GM18909 (cell line): Measurements from ENCODE around the gene ESYT3.

Experiments
- ATAC-seq: cut with Tn5 transposase; IDR thresholded peaks from one replicate; pipeline ENCODE4 v1.9.1; 2021; ENCODE audit warnings: mild to moderate bottlenecking; ENCODE audit not compliant: unreplicated experiment, poor library complexity

The ESYT3 gene

GRCh38 chr3:138458774-138459499, 24.5 kb downstream of the ESYT3 start:
- no peak for ATAC-seq

GRCh38 chr3:138459619-138460535, 25.5 kb downstream of the ESYT3 start:
- ATAC-seq = no peak

- ATAC-seq = no peak
Observed at GRCh38 chr3:138460536-138461205, 26.3 kb downstream of the ESYT3 start.

- no peak for ATAC-seq
Observed at GRCh38 chr3:138461246-138461645, 26.8 kb downstream of the ESYT3 start.

- no peak for ATAC-seq
Observed at GRCh38 chr3:138461896-138462295, 27.5 kb downstream of the ESYT3 start.

- ATAC-seq = no peak
Observed at GRCh38 chr3:138463724-138464490, 29.5 kb downstream of the ESYT3 start.

GRCh38 chr3:138464491-138464860, 30.1 kb downstream of the ESYT3 start:
- ATAC-seq = no peak

GRCh38 chr3:138465451-138465850, 31.0 kb downstream of the ESYT3 start:
- ATAC-seq = no peak

GRCh38 chr3:138465925-138466324, 31.5 kb downstream of the ESYT3 start:
- ATAC-seq = no peak

GRCh38 chr3:138467931-138468330, 33.5 kb downstream of the ESYT3 start:
- no peak for ATAC-seq

- ATAC-seq = no peak
Observed at GRCh38 chr3:138468451-138468850, 34.0 kb downstream of the ESYT3 start.

- no peak for ATAC-seq
Observed at GRCh38 chr3:138468886-138469285, 34.5 kb downstream of the ESYT3 start.

- no peak for ATAC-seq
Observed at GRCh38 chr3:138469874-138470273, 35.5 kb downstream of the ESYT3 start.

GRCh38 chr3:138470687-138471086, 36.3 kb downstream of the ESYT3 start:
- ATAC-seq = no peak

- no peak for ATAC-seq
Observed at GRCh38 chr3:138471481-138471880, 37.1 kb downstream of the ESYT3 start.

GRCh38 chr3:138472141-138472825, 37.9 kb downstream of the ESYT3 start:
- no peak for ATAC-seq

GRCh38 chr3:138473391-138473790, 39.0 kb downstream of the ESYT3 start:
- ATAC-seq = no peak

- no peak for ATAC-seq
Observed at GRCh38 chr3:138474163-138474562, 39.7 kb downstream of the ESYT3 start.

- no peak for ATAC-seq
Observed at GRCh38 chr3:138476526-138476925, 42.1 kb downstream of the ESYT3 start.

- ATAC-seq = no peak
Observed at GRCh38 chr3:138477120-138477519, 42.7 kb downstream of the ESYT3 start.
